K562 (cell line): ENCODE data around the gene LIG3. TPM values are rescaled to one million over a fixed set of nuclear protein-coding genes. Genes with fewer than 3 reads are reported as not detected.

Experiments
- ARNT ChIP-seq, 2 experiments: fragments of 450-650 bp; IDR thresholded peaks; 2 replicates each; pipeline ENCODE4 v1.6.1; 2016; ENCODE audit warnings: mild to moderate bottlenecking in 1 of 2
- BRF2 ChIP-seq: IDR thresholded peaks from 3 replicates; pipeline ENCODE4 v1.6.1; 2011; ENCODE audit warnings: borderline replicate concordance, mild to moderate bottlenecking; ENCODE audit not compliant: insufficient read length, insufficient read depth
- DEAF1 ChIP-seq: fragments of 450-650 bp; formaldehyde crosslinking; IDR thresholded peaks from 2 replicates; pipeline ENCODE4 v1.4.0; 2020; ENCODE audit warnings: mild to moderate bottlenecking, moderate library complexity
- ELF2 ChIP-seq: fragments of 250-450 bp; sonication (Bioruptor Pico); IDR thresholded peaks from 2 replicates; pipeline ENCODE4 v1.5.0; 2021; ENCODE audit warnings: mild to moderate bottlenecking
- FOS ChIP-seq: IDR thresholded peaks from 3 replicates; pipeline ENCODE4 v1.6.1; 2011; ENCODE audit not compliant: insufficient read length; ENCODE audit errors: extremely low read depth
- MEIS2 ChIP-seq: fragments of 450-650 bp; IDR thresholded peaks from 2 replicates; pipeline ENCODE4 v1.6.1; 2014; ENCODE audit warnings: mild to moderate bottlenecking; ENCODE audit not compliant: partially characterized antibody
- NBN ChIP-seq: fragments of 450-650 bp; IDR thresholded peaks from 2 replicates; pipeline ENCODE4 v1.6.1; 2016; ENCODE audit warnings: low read depth, mild to moderate bottlenecking
- PRMT5 ChIP-seq: sonication (generic); formaldehyde crosslinking; IDR thresholded peaks from 2 replicates; pipeline ENCODE4 v1.5.0; 2020; ENCODE audit warnings: missing genetic modification reagents
- PRPF4 ChIP-seq: fragments of 200-400 bp; formaldehyde crosslinking; IDR thresholded peaks from one replicate; pipeline ENCODE4 v1.6.1; 2017; ENCODE audit warnings: low read length, low read depth, mild to moderate bottlenecking; ENCODE audit not compliant: insufficient read depth, poor library complexity, severe bottlenecking
- RCOR1 ChIP-seq, 2 experiments: IDR thresholded peaks; 2 replicates each; pipeline ENCODE4 v1.6.1; 2012; ENCODE audit warnings: low read depth in 2 of 2, low read length in 2 of 2, borderline replicate concordance in 1 of 2, improper control_type of control experiment in 1 of 2
- RNF2 ChIP-seq: sonication (generic); IDR thresholded peaks from 2 replicates; pipeline ENCODE4 v1.6.1; 2016
- TBP ChIP-seq: optimal IDR thresholded peaks from 2 replicates; pipeline ENCODE3; 2011; ENCODE audit warnings: low read depth, low read length, improper control_type of control experiment
- U2AF1 ChIP-seq: fragments of 200-400 bp; formaldehyde crosslinking; optimal IDR thresholded peaks from 2 replicates; pipeline ENCODE3; 2017; ENCODE audit warnings: mild to moderate bottlenecking, low read depth, low read length, moderate library complexity
- ZBTB49 ChIP-seq: sonication (generic); formaldehyde crosslinking; IDR thresholded peaks from 2 replicates; pipeline ENCODE4 v1.8.0; 2022; ENCODE audit warnings: missing genetic modification reagents, mild to moderate bottlenecking, borderline replicate concordance
- ZFX ChIP-seq: sonication (generic); formaldehyde crosslinking; IDR thresholded peaks from 2 replicates; pipeline ENCODE4 v1.8.0; 2022; ENCODE audit warnings: mild to moderate bottlenecking, missing genetic modification reagents, moderate library complexity
- ZNF175 ChIP-seq: fragments of 200-800 bp; sonication (Bioruptor generic); IDR thresholded peaks from 2 replicates; pipeline ENCODE4 v1.6.1; 2016; ENCODE audit warnings: low read depth, mild to moderate bottlenecking, missing genetic modification characterization, missing compliant biosample characterization
- ZNF253 ChIP-seq: fragments of 250-450 bp; sonication (Bioruptor Pico); conservative IDR thresholded peaks from 2 replicates; pipeline ENCODE4 v1.6.1; 2021; ENCODE audit warnings: mild to moderate bottlenecking
- polyA plus RNA-seq, 8 experiments: library from polyadenylated mRNA; depleted of rRNA in 4 of 8; stranded (reverse) in 5 of 8; unstranded in 3 of 8; fragments of >200 nt; fragmentation: Nextera tagmentation in 2 of 8; fragmentation: Illumina TruSeq in 1 of 8; extraction: Ambion mirVana in 2 of 8; extraction: Trizol in 1 of 8; gene quantifications; 2 replicates each; pipeline versions ENCODE4 v1.2.1 to v1.2.3, GENCODE V29; 2011 to 2014; ENCODE audit warnings: inconsistent platforms in 1 of 8, missing spikeins in 1 of 8
- total RNA-seq, 7 experiments: library from RNA; depleted of rRNA in 6 of 7; stranded (reverse); fragments of >200 nt in 6 of 7; fragmentation: Illumina TruSeq in 2 of 7; extraction: Trizol in 2 of 7; gene quantifications; 2 replicates each; pipeline versions ENCODE4 v1.2.1 to v1.2.3, GENCODE V29; 2011 to 2021; ENCODE audit warnings: low replicate concordance in 1 of 7

Gene LIG3
- total and polyA plus RNA-seq, 9 of the 15 experiments (the other 6 are each of a cell fraction or from before 2014, with no cell fraction given), result 7.6 to 75.0 (median 43.0) TPM

GRCh38 chr17:34981538-34982241, 1.4 kb downstream of the LIG3 start (continued):
- TF ChIP-seq U2AF1 (no peak), MEIS2 (peak; percentile 99), BRF2 (no peak), ZBTB49 (CRISPR knock-in tag) (no peak), TBP (no peak), DEAF1 (CRISPR knock-in tag) (no peak), NBN (peak; percentile 59), ZNF253 (CRISPR knock-in tag) (no peak), ZFX (CRISPR knock-in tag) (no peak), FOS (no peak), ARNT (IDR thresholded peaks at IDR 0.05) (peak in 1 of 2 experiments; percentile 55; a peak in 1 of 4 replicates), PRMT5 (CRISPR knock-in tag) (no peak), RNF2 (peak; percentile 77), RCOR1 (IDR thresholded peaks at IDR 0.05; ENCODE audit: borderline replicate concordance in 1 of 2, low read depth in 2 of 2, low read length in 2 of 2) (peak in 1 of 2 experiments; percentile 85; a peak in 2 of 4 replicates), ELF2 (no peak), ZNF175 (CRISPR knock-in tag) (0 out of 2 replicates have a peak, but pooled peaks have one; percentile 70), PRPF4 (no peak)
